ENCODE results near the gene CLMP.

GRCh38 chr11:123103326-123103980 is 91.6 kb downstream of the CLMP start:
- TF ChIP-seq CTCF (optimal IDR thresholded peaks at IDR 0.05 in 1 of 3, IDR thresholded peaks at IDR 0.05 in 1 of 3, conservative IDR thresholded peaks at IDR 0.05 in 1 of 3; ENCODE audit: extremely low read depth in 1 of 3, insufficient read depth in 2 of 3, low read length in 3 of 3) (peak; percentile 57 to 70 (median 62)), EZH2 (IDR thresholded peaks at IDR 0.05; ENCODE audit: low read length) (no peak)

All from keratinocyte (primary cell).